GM19438 (cell line): ENCODE results near the gene CCDC38.
"Not testable (repeated sequence)": the region's sequence is repeated elsewhere in the genome, so short reads cannot be mapped to it uniquely, and the experiment has no call there.

ENCODE experiments used
- ATAC-seq: cut with Tn5 transposase; IDR thresholded peaks from one replicate; pipeline ENCODE4 v1.9.1; 2021; ENCODE audit warnings: low read depth; ENCODE audit not compliant: unreplicated experiment

CCDC38 gene

GRCh38 chr12:95842426-95842825 is 100.0 kb downstream of the CCDC38 start:
- not testable (repeated sequence) for ATAC-seq

GRCh38 chr12:95838125-95838524 is 104.3 kb downstream of the CCDC38 start:
- no peak for ATAC-seq

- ATAC-seq: no peak
These were observed 105.0 kb downstream of the CCDC38 start for GRCh38 chr12:95837240-95838038.

GRCh38 chr12:95836630-95837239 is 105.7 kb downstream of the CCDC38 start:
- ATAC-seq: no peak

- ATAC-seq: no peak
These were observed 106.2 kb downstream of the CCDC38 start for GRCh38 chr12:95836185-95836609.

- ATAC-seq: no peak
These were observed 107.8 kb downstream of the CCDC38 start for GRCh38 chr12:95834572-95834971.

GRCh38 chr12:95830335-95831089 is 111.9 kb downstream of the CCDC38 start:
- no peak for ATAC-seq

- ATAC-seq: no peak
These were observed 113.0 kb downstream of the CCDC38 start for GRCh38 chr12:95829395-95829794.

GRCh38 chr12:95820096-95820703 is 122.2 kb downstream of the CCDC38 start:
- no peak for ATAC-seq
